A673 (cell line): ENCODE measurements around the gene KRAS. TPM values are rescaled to one million over a fixed set of nuclear protein-coding genes. Genes with fewer than 3 reads are reported as not detected.

Experiments used
- BruUV-seq: library from RNA; stranded (reverse); fragments of 400-500 nt; replicated peaks from 2 replicates; lab custom pipeline; 2021; lab: Mats Ljungman, UMichigan
- CTCF ChIA-PET: fragments of 300-600 bp; sonication (Branson Sonifier 250); formaldehyde crosslinking; loops from one replicate; lab custom pipeline; 2022; ENCODE audit warnings: antibody characterized with exemption; lab: Charles Lee
- POLR2A ChIA-PET: fragments of 300-600 bp; sonication (Branson Sonifier 250); formaldehyde crosslinking; loops from one replicate; lab custom pipeline; 2022; ENCODE audit warnings: antibody characterized with exemption; ENCODE audit not compliant: low non-redundant PET; lab: Charles Lee
- DNase-seq: peaks from one replicate; pipeline ENCODE4 v3.0.0-alpha.2; 2015; ENCODE audit warnings: low spot score
- H3K27ac ChIP-seq: fragments of 200-600 bp; sonication (generic); 2 replicates; pipeline ENCODE4 v1.5.1; 2016; ENCODE audit warnings: mixed run types, low read depth, mild to moderate bottlenecking, mixed read lengths, antibody characterized with exemption, low read length; ENCODE audit not compliant: poor library complexity, severe bottlenecking
- H3K27me3 ChIP-seq: fragments of 200-600 bp; sonication (generic); replicated peaks from 2 replicates; pipeline ENCODE4 v1.6.1; 2017; ENCODE audit warnings: mixed run types, low read depth, mild to moderate bottlenecking, mixed read lengths, antibody characterized with exemption, low read length; ENCODE audit not compliant: insufficient read depth, poor library complexity
- H3K36me3 ChIP-seq: fragments of 200-600 bp; sonication (generic); 2 replicates; pipeline ENCODE4 v1.6.1; 2016; ENCODE audit warnings: mixed run types, mild to moderate bottlenecking, mixed read lengths, antibody characterized with exemption, low read length; ENCODE audit not compliant: insufficient read depth, poor library complexity, severe bottlenecking
- H3K4me1 ChIP-seq: fragments of 200-600 bp; sonication (generic); 2 replicates; pipeline ENCODE4 v1.6.1; 2017; ENCODE audit warnings: mixed run types, mild to moderate bottlenecking, mixed read lengths, antibody characterized with exemption, low read length; ENCODE audit not compliant: insufficient read depth, poor library complexity, severe bottlenecking
- H3K4me3 ChIP-seq: fragments of 200-600 bp; sonication (generic); 2 replicates; pipeline ENCODE4 v1.5.1; 2016; ENCODE audit warnings: low read depth, mixed run types, mild to moderate bottlenecking, mixed read lengths, low read length; ENCODE audit not compliant: poor library complexity, severe bottlenecking
- H3K9me3 ChIP-seq: fragments of 200-600 bp; sonication (generic); 2 replicates; pipeline ENCODE4 v1.6.1; 2016; ENCODE audit warnings: mixed run types, low read depth, mild to moderate bottlenecking, mixed read lengths, antibody characterized with exemption, low read length; ENCODE audit not compliant: poor library complexity, severe bottlenecking
- CTCF ChIP-seq: fragments of 300-800, 200-600 bp; sonication (generic); conservative IDR thresholded peaks from 2 replicates; pipeline ENCODE4 v1.5.1; 2017; ENCODE audit warnings: low read depth, mild to moderate bottlenecking, antibody characterized with exemption, low read length, moderate library complexity, mixed read lengths
- EZH2 ChIP-seq: fragments of 200-600 bp; sonication (generic); IDR thresholded peaks from 2 replicates; pipeline ENCODE4 v1.6.1; 2017; ENCODE audit warnings: borderline replicate concordance, low read depth, mild to moderate bottlenecking, mixed read lengths, antibody characterized with exemption, low read length; ENCODE audit not compliant: poor library complexity, severe bottlenecking
- intact Hi-C: fragments of 100-400 bp; cut with micrococcal nuclease; formaldehyde crosslinking; loops from one replicate; pipeline ENCODE4 v1.10.0; 2022; ENCODE audit not compliant: unreplicated experiment
- total RNA-seq: library from RNA; stranded (reverse); gene quantifications from 2 replicates; pipeline ENCODE4 v1.2.3, GENCODE V29; 2021

The KRAS gene
- total RNA-seq, 1 experiment from 2014 or later = 25.2 TPM

GRCh38 chr12:25207846-25208245, 42.9 kb downstream of the KRAS start:
- ChIA-PET POLR2A (no interaction called here), CTCF (no interaction called here)
- TF ChIP-seq CTCF (no peak), EZH2 (no peak)
- no peak overlapping the region for H3K4me3 ChIP-seq
- no peaks in the 10 kb centered on the region for H3K9me3 ChIP-seq
- no peaks in the 10 kb centered on the region for H3K27me3 ChIP-seq
- no peak overlapping the region for H3K27ac ChIP-seq
- no TSS peak for BruUV-seq
- H3K36me3 ChIP-seq = peaks cover 7% of the 10 kb centered on the region
- no peak for DNase-seq
- H3K4me1 ChIP-seq = no peaks in the 10 kb centered on the region
- intact Hi-C loops = no loop called here

- no peak overlapping the region for H3K27ac ChIP-seq
- no peak overlapping the region for H3K4me3 ChIP-seq
- no peaks in the 10 kb centered on the region for H3K9me3 ChIP-seq
- ChIA-PET POLR2A (no interaction called here), CTCF (no interaction called here)
- BruUV-seq = no TSS peak
- H3K4me1 ChIP-seq = no peaks in the 10 kb centered on the region
- TF ChIP-seq CTCF (no peak), EZH2 (no peak)
- intact Hi-C loops = no loop called here
- peaks cover 7% of the 10 kb centered on the region for H3K36me3 ChIP-seq
- no peak for DNase-seq
- no peaks in the 10 kb centered on the region for H3K27me3 ChIP-seq
Measured at GRCh38 chr12:25207411-25207810, 43.3 kb downstream of the KRAS start.

- Histone ChIP-seq H3K36me3 (no peaks in the 10 kb centered on the region), H3K9me3 (no peaks in the 10 kb centered on the region), H3K27ac (no peak overlapping the region), H3K4me1 (no peaks in the 10 kb centered on the region), H3K4me3 (no peak overlapping the region), H3K27me3 (no peaks in the 10 kb centered on the region)
- ChIA-PET CTCF (no interaction called here), POLR2A (no interaction called here)
- intact Hi-C loops = no loop called here
- TF ChIP-seq EZH2 = no peak
- TF ChIP-seq CTCF = no peak
- no TSS peak for BruUV-seq
- no peak for DNase-seq
Measured at GRCh38 chr12:25202137-25202536, 48.6 kb downstream of the KRAS start.
